Measurements from ENCODE around the gene RRP1B.

The RRP1B gene

DNA sequence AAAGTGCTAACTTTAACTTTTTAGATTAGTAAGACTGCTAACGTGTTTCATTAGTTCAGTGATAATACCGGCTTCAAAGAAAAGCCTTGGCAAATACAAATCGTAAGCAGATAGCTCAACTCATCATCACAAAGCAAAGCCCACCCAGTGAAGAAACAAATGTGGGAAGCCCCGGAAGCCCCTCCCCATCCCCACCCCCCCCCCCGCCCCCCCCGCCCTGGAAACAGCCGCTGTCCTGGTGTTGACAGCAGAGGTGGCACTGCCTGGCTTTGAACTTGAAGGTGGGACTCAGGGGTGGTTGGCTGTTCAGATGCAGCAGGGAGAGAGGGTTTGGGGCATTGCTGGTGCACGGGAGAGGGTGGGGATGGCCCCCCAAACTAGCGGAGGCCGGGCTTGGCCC lies 73.7 kb downstream of the RRP1B start:
- Histone ChIP-seq H2AFZ (ENCODE audit: low read depth, low read length) (no peak overlapping the region), H3K27me3 (ENCODE audit: insufficient read depth, low read length) (no peaks in the 10 kb centered on the region), H3K4me1 (ENCODE audit: insufficient read depth, low read length) (peaks cover 12% of the 10 kb centered on the region), H3K36me3 (ENCODE audit: insufficient read depth, low read length) (no peaks in the 10 kb centered on the region), H3K9me3 (ENCODE audit: low read length) (no peaks in the 10 kb centered on the region), H3K4me3 (ENCODE audit: low read length) (no peak overlapping the region)

DNA sequence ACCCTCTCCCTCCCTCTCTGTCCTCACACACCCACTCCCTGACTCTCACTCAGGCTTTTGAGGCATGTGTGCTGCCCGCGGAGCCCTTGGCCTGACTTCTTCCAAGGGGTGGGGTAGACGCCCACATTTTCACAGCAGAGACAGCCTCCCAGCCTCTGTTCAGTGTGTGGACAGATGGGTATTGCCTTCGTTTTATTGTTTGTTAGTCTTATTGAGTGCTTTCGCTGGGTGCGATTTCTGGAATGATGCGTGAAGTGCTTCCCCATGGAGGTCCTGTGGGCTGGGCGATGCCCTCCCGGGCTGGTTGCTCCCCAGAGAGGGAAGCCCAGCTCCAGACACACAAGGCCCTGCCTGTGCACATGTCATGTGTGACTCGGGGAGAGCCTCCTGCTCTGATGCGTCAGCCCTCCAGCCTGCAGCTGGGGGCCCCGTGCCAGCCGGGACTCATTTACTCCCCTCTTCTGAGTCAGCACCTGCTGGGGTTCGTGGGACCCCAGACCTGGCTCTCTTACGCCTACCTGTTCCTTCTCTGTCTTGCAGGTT lies 74.2 kb downstream of the RRP1B start:
- Histone ChIP-seq H3K36me3 (ENCODE audit: insufficient read depth, low read length) (no peaks in the 10 kb centered on the region), H3K9me3 (ENCODE audit: low read length) (no peaks in the 10 kb centered on the region), H2AFZ (ENCODE audit: low read depth, low read length) (no peak overlapping the region), H3K27me3 (ENCODE audit: insufficient read depth, low read length) (no peaks in the 10 kb centered on the region), H3K4me1 (ENCODE audit: insufficient read depth, low read length) (peaks cover 8% of the 10 kb centered on the region), H3K4me3 (ENCODE audit: low read length) (no peak overlapping the region)

DNA sequence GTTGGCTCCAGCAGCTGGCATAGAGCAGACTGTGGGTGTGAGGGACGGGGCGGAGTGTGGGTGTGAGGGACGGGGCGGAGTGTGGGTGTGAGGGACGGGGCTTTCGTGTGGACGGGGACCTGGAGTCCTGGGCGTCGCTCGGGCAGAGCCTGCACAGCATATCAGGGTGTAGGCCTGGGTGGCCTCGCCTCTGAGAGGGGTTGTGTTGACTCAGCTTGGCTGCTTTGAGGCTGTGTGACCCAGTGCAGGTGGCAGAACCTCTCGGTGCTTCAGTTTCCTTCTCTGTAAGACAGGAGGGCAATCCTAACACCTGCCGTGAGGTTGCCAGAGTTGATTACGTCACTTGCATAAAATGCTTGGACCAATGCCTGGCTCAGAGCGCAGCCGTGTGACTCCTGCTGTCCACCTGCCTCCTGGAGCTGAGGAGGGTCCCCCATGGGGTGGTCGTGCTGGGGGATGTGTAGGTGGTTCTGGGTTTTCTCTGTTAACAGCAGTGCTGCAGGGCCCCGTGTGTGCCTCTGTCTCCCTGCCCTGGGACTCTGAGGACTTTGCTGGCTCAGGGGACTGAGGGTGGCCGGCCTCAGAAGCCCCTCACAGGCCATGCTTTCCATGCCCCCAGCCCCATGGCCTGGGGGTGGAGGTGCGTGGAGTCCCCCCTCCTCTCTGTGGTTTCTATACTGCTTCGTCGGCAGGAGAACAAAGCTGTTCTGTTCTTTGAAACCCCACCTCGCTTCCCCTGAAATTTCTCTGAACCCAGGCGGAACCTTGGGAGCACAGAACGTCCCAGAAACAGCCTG lies 75.0 kb downstream of the RRP1B start:
- Histone ChIP-seq H3K4me1 (ENCODE audit: insufficient read depth, low read length) (peaks cover 7% of the 10 kb centered on the region), H2AFZ (ENCODE audit: low read depth, low read length) (no peak overlapping the region), H3K36me3 (ENCODE audit: insufficient read depth, low read length) (no peaks in the 10 kb centered on the region), H3K4me3 (ENCODE audit: low read length) (no peak overlapping the region), H3K27me3 (ENCODE audit: insufficient read depth, low read length) (no peaks in the 10 kb centered on the region), H3K9me3 (ENCODE audit: low read length) (no peaks in the 10 kb centered on the region)

DNA sequence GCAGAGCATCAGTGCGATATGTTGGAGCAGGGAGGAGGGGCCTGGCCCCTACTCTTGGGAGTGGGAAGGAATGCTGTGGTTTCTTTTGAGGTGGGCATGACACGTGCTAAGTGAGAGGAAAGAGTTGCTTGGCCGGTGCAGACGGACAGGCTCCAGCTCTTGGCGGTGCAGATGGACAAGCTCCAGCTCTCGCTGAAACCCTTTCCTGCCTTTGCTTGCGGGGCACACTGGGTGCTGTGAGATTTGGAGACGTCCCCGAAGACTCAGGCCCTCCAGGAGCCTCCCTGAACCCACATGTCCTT lies 75.5 kb downstream of the RRP1B start:
- peaks cover 1% of the 10 kb centered on the region for H3K4me1 ChIP-seq (ENCODE audit: insufficient read depth, low read length)

DNA sequence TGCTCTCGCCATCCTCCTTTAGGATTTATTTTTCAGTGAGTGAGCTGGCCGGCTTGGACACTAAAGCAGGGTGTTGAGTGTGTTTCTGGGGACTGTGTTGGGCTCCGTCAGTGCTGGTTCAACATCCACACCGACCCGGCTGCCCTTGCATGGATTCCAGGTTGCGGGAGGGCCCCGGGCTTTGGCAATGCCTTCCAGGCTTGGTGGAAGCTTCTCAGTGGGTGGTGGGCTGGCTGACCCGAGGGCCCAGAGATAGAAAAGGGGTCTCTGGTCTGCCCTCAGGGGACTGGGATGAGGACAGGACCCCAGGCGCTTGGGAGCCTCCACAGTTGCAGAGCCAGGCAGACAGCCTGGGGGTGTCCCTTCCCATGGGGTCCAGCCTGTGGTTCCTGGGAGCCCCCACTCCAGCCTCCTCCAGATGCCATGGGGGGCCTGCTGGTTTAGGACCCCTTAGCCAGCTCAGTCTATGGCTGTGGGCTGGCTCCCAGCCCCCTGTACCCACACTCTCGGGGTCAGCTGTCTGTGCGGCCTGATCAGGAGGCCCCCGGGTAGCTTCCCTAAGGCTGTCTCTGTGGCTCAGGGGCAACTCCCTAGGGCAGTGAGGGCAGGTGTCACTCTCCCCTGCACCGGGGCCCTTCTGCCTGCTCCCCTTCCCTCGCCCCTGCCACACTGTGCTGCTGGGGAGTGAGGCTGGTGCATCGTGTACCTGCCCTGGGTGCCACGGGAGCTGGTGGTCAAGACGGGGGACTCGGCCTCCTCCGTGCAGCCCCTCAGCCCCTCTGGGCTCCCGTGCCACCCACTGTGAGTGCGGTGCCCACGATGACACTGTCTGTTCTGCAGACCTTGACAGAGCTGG lies 76.1 kb downstream of the RRP1B start:
- H3K9me3 ChIP-seq (ENCODE audit: low read length) = no peaks in the 10 kb centered on the region
- H2AFZ ChIP-seq (ENCODE audit: low read depth, low read length) = no peak overlapping the region
- no peaks in the 10 kb centered on the region for H3K4me1 ChIP-seq (ENCODE audit: insufficient read depth, low read length)
- no peak overlapping the region for H3K4me3 ChIP-seq (ENCODE audit: low read length)
- H3K36me3 ChIP-seq (ENCODE audit: insufficient read depth, low read length) = no peaks in the 10 kb centered on the region
- H3K27me3 ChIP-seq (ENCODE audit: insufficient read depth, low read length) = no peaks in the 10 kb centered on the region

More for the DNA sequence above, 75.5 kb downstream of the RRP1B start:
- no peaks in the 10 kb centered on the region for H3K9me3 ChIP-seq (ENCODE audit: low read length)
- H3K4me3 ChIP-seq (ENCODE audit: low read length) = no peak overlapping the region
- H2AFZ ChIP-seq (ENCODE audit: low read depth, low read length) = no peak overlapping the region
- H3K27me3 ChIP-seq (ENCODE audit: insufficient read depth, low read length) = no peaks in the 10 kb centered on the region
- H3K36me3 ChIP-seq (ENCODE audit: insufficient read depth, low read length) = no peaks in the 10 kb centered on the region

DNA sequence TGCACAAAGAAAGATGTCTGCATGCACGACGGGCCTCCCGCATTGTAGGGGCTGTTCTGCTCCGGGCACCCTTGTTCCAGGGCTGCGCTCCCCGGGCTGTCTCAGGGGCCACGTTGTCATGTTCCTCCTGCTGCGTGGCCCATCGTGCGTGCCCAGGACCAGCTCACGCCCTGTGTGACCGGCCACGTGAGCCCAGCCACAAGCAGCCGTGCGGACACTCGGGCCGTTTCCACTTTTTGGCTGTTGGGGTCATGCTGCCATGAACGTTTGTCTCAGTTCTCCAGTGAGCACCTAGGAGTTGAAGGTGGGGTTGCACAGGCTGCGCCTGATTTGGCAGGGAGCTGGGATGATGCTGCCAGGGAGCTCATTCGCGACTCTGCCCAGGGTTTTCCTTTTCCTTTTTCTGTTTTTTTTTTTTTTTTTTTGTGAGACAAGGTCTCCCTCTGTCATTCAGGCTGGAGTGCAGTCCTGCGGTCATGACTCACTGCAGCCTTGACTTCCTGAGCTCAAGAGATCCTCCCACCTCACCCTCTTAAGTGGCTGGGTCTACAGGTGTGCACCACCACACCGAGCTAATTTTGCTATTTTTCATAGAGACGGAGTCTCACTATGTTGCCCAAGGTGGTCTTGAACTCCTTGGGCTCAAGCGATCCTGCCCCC lies 77.0 kb downstream of the RRP1B start:
- H3K27me3 ChIP-seq (ENCODE audit: insufficient read depth, low read length) = no peaks in the 10 kb centered on the region
- no peaks in the 10 kb centered on the region for H3K4me1 ChIP-seq (ENCODE audit: insufficient read depth, low read length)
- H3K36me3 ChIP-seq (ENCODE audit: insufficient read depth, low read length) = no peaks in the 10 kb centered on the region
- H3K9me3 ChIP-seq (ENCODE audit: low read length) = no peaks in the 10 kb centered on the region
- no peak overlapping the region for H2AFZ ChIP-seq (ENCODE audit: low read depth, low read length)
- H3K4me3 ChIP-seq (ENCODE audit: low read length) = no peak overlapping the region

DNA sequence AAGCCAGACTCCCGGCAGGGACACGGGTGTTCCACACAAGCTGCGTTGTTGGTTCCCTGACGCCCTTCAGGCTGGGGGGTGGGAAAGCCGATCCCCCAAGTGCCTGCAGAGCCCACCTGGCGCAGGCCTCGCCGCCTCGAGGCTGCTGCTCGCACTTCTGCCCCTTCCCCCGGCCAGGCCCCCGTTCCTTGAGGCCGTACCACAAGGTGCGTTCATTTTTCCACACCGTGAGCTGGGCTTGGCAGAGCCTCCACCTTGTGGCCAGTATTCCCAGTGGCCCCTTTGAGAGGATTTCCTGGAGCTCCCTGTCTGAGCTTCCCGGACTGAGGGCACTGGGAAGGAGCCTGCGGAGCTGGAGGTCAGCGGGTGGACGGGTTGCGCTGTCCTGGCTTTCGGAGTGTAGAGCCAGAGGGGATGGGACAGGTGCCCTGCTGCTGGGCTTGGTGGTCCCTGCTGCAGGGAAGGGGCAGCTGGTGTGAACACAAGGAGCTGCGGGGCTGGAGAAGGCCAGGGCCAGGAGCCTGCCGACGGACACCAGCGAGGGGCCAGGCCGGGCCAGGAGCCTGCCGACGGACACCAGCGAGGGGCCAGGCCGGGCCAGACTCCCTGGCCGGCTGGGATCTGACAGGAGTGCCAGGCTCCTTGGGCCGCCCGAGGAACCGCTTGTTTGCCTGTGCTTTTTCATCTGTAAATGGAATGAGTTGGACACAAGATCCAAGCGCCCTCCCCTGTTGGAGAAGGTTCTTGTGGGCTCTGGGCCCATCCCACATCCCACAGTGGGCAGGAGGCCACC lies 78.0 kb downstream of the RRP1B start:
- Histone ChIP-seq H3K27me3 (ENCODE audit: insufficient read depth, low read length) (no peaks in the 10 kb centered on the region), H3K4me1 (ENCODE audit: insufficient read depth, low read length) (no peaks in the 10 kb centered on the region), H3K9me3 (ENCODE audit: low read length) (no peaks in the 10 kb centered on the region), H2AFZ (ENCODE audit: low read depth, low read length) (no peak overlapping the region), H3K36me3 (ENCODE audit: insufficient read depth, low read length) (no peaks in the 10 kb centered on the region), H3K4me3 (ENCODE audit: low read length) (no peak overlapping the region)

DNA sequence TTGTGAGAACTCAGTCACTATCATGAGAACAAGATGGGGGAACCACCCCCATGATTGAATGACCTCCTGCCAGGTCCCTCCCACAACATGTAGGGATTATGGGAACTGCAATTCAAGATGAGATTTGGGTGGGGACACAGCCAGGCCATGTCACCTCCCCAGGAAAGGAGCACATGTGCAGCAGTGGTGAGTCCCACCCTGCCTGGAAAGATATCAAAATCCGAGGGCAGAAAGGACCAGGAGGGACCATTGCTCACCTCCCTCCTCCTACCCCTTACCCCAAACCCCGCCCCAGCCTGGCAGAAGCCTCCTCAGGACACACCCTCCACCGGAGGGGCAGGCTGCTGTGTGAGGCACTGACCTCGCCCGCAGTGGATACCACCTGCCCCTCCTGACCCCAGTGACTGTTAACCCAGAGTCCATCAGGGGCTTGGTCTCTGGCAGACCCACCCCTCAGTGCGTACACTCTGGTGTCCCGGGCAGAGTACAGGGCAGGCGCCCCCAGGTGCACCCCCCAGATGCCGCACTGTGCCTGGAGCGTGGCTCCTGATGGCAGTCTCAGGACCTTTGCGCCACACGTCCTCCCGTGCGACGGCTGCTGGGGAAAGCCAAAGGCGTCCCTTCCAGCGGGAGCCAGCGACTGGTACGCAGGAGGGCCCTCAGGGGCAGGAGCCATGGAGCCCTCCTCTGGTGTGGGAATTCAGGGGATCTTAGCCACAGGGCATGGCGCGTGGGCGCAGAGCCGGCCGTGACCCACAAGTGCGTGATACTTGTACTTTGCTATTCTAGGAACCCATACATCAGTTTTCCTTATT lies 80.5 kb downstream of the RRP1B start:
- no peaks in the 10 kb centered on the region for H3K4me1 ChIP-seq (ENCODE audit: insufficient read depth, low read length)
- no peak overlapping the region for H2AFZ ChIP-seq (ENCODE audit: low read depth, low read length)

DNA sequence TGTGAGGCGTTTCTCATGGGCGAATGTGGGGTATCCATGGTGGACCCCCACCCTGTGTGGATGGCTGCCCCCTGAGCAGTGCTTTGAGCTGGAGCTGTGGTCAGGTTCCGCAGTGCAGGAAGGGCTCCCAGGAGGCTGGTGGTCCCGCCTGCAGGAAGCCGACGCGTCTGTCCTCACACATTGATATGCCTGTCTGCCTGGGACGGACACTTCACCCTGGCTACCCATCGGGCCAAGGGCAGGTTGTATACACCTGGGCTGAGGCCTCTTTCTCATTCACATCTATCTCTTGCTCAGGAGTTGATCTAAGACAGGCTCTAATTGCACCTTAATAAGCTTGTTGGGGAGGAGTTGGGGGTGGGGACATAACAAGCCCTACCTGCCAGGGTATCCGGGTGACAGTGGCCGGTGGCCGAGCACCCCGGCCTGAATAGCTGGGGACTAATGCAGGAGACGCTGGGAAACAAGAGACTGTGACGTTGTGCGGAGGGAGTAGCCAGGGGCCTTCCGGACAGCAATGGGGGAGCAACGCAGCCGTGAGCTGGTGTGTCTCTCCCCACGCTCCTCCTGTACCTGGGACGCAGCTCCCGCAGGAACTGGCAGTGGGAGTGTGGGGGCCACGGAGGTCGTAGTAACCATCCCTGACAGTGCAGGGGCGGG lies 81.3 kb downstream of the RRP1B start:
- H2AFZ ChIP-seq (ENCODE audit: low read depth, low read length) = no peak overlapping the region
- H3K36me3 ChIP-seq (ENCODE audit: insufficient read depth, low read length) = peaks cover 8% of the 10 kb centered on the region
- no peaks in the 10 kb centered on the region for H3K9me3 ChIP-seq (ENCODE audit: low read length)
- no peak overlapping the region for H3K4me3 ChIP-seq (ENCODE audit: low read length)
- H3K4me1 ChIP-seq (ENCODE audit: insufficient read depth, low read length) = no peaks in the 10 kb centered on the region
- H3K27me3 ChIP-seq (ENCODE audit: insufficient read depth, low read length) = no peaks in the 10 kb centered on the region

More for the DNA sequence above, 80.5 kb downstream of the RRP1B start:
- H3K36me3 ChIP-seq (ENCODE audit: insufficient read depth, low read length) = peaks cover 5% of the 10 kb centered on the region
- no peaks in the 10 kb centered on the region for H3K27me3 ChIP-seq (ENCODE audit: insufficient read depth, low read length)
- H3K9me3 ChIP-seq (ENCODE audit: low read length) = no peaks in the 10 kb centered on the region
- no peak overlapping the region for H3K4me3 ChIP-seq (ENCODE audit: low read length)

DNA sequence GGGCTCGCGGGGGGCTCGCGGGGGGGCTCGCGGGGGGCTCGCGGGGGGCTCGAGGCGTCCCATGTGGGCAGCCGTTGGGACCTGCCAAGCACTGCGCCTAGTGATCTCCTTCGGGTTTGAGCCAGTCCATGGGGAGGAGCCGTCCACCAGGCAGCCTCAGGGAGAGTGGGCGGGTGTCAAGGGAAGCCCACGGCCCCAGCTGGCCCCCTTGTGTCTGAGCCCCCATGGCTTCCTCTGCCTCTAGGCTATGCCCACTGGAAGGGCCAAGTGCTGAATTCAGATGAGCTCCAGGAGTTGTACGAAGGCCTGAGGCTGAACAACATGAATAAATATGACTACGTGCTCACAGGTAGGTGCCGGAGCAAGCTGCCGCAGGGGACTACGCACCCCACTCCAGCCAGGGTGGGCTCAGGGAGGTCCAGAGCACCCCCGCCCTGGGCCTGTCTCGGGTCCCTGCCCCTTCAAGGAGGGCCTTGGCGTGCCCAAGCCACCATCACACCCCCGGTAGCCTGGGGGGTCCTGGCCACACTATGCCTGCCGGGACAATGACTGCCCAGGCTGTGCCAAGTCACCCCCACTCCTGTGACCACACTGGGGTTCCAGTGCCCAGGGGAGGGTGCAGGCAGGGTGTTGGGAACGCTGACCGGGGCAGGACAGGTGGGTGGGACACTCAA lies 82.2 kb downstream of the RRP1B start:
- peaks cover 14% of the 10 kb centered on the region for H3K36me3 ChIP-seq (ENCODE audit: insufficient read depth, low read length)
- H3K4me3 ChIP-seq (ENCODE audit: low read length) = no peak overlapping the region
- H2AFZ ChIP-seq (ENCODE audit: low read depth, low read length) = no peak overlapping the region
- no peaks in the 10 kb centered on the region for H3K4me1 ChIP-seq (ENCODE audit: insufficient read depth, low read length)
- no peaks in the 10 kb centered on the region for H3K9me3 ChIP-seq (ENCODE audit: low read length)
- no peaks in the 10 kb centered on the region for H3K27me3 ChIP-seq (ENCODE audit: insufficient read depth, low read length)

DNA sequence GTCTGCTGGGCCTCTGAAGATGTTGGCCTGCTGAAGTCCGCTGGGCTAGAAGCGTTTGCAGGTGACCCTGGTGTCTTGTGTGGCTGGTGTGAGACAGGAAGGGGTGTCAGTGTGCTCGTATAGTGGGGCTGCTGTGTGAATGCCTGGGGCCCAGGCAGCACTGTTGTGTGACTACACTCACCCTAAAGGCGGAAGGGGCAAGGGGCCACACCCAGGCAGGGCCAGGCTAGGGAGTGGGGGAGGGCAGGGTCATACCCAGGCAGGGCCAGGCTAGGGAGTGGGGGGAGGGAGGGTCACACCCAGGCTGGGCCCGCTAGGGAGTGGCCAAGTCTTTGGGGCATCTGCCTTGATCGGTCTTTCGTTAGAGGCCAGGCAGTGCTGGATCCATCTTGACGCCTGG lies 84.6 kb downstream of the RRP1B start:
- Histone ChIP-seq H3K9me3 (ENCODE audit: low read length) (no peaks in the 10 kb centered on the region), H3K4me3 (ENCODE audit: low read length) (no peak overlapping the region), H3K4me1 (ENCODE audit: insufficient read depth, low read length) (no peaks in the 10 kb centered on the region), H3K36me3 (ENCODE audit: insufficient read depth, low read length) (peaks cover 31% of the 10 kb centered on the region), H2AFZ (ENCODE audit: low read depth, low read length) (no peak overlapping the region), H3K27me3 (ENCODE audit: insufficient read depth, low read length) (no peaks in the 10 kb centered on the region)

Measured in neuron (in vitro differentiated cells).